H1 (cell line): Measurements from ENCODE around the gene HSD17B3. TPM values are rescaled to one million over a fixed set of nuclear protein-coding genes. Genes with fewer than 3 reads are reported as not detected.

ENCODE experiments used
- CTCF ChIA-PET: fragments of 300-600 bp; sonication (Branson Sonifier 250); formaldehyde crosslinking; loops from one replicate; lab custom pipeline; 2021; ENCODE audit not compliant: partially characterized antibody; lab: Charles Lee
- POLR2A ChIA-PET: fragments of 300-600 bp; sonication (Branson Sonifier 250); formaldehyde crosslinking; loops from one replicate; lab custom pipeline; 2021; ENCODE audit warnings: inconsistent platforms; ENCODE audit not compliant: partially characterized antibody; lab: Charles Lee
- DNase-seq, 2 experiments: peaks; one replicate each; pipeline versions ENCODE4 v3.0.0 to v3.0.0-alpha.2; 2010 to 2022; ENCODE audit warnings: low spot score in 2 of 2, low read depth in 1 of 2, mixed read lengths in 1 of 2
- FAIRE-seq: peaks from 2 replicates; lab custom pipeline; 2011; peaks lifted over from hg19 to GRCh38; lab: Jason Lieb, UNC
- H2AFZ ChIP-seq: 2 replicates; pipeline ENCODE4 v1.8.1; 2012; ENCODE audit warnings: low read length, inconsistent platforms
- H2AK5ac ChIP-seq: 2 replicates; pipeline ENCODE4 v1.6.1; 2013; ENCODE audit warnings: low read depth, low read length
- H2BK120ac ChIP-seq: replicated peaks from 2 replicates; pipeline ENCODE3; 2013; ENCODE audit warnings: low read depth, low read length, inconsistent platforms
- H2BK12ac ChIP-seq: 2 replicates; pipeline ENCODE4 v1.6.1; 2013; ENCODE audit warnings: low read depth, low read length
- H2BK15ac ChIP-seq: 2 replicates; pipeline ENCODE4 v1.6.1; 2013; ENCODE audit warnings: low read length
- H2BK20ac ChIP-seq: 2 replicates; pipeline ENCODE4 v1.6.1; 2013; ENCODE audit warnings: low read length
- H2BK5ac ChIP-seq: 2 replicates; pipeline ENCODE4 v1.6.1; 2013; ENCODE audit warnings: low read depth, low read length
- H3K14ac ChIP-seq: 2 replicates; pipeline ENCODE4 v1.6.1; 2013; ENCODE audit warnings: inconsistent platforms; ENCODE audit not compliant: insufficient read length
- H3K18ac ChIP-seq: 2 replicates; pipeline ENCODE4 v1.6.1; 2013; ENCODE audit warnings: low read length; ENCODE audit errors: extremely low read depth
- H3K23ac ChIP-seq: 2 replicates; pipeline ENCODE4 v1.6.1; 2013; ENCODE audit warnings: inconsistent platforms; ENCODE audit not compliant: insufficient read length
- H3K23me2 ChIP-seq: 2 replicates; pipeline ENCODE4 v1.6.1; 2013; ENCODE audit warnings: low read depth, low read length
- H3K27ac ChIP-seq: 2 replicates; pipeline ENCODE4 v1.6.1; 2011; ENCODE audit warnings: low read depth, low read length, inconsistent platforms
- H3K27me3 ChIP-seq, 4 experiments: replicated peaks in 1 of 4; 1 replicate in 1 of 4; 2 replicates in 3 of 4; pipeline versions ENCODE4 v1.6.1 to v1.8.1; 2011 to 2013; ENCODE audit warnings: low read length in 3 of 4, mild to moderate bottlenecking in 3 of 4, inconsistent platforms in 2 of 4, mixed read lengths in 2 of 4, moderate library complexity in 1 of 4; ENCODE audit not compliant: control insufficient read depth in 3 of 4, insufficient read depth in 3 of 4; ENCODE audit errors: extremely low read depth in 1 of 4
- H3K36me3 ChIP-seq, 4 experiments: 2 replicates each; pipeline versions ENCODE4 v1.6.1 to v1.8.1; 2011 to 2013; ENCODE audit warnings: mild to moderate bottlenecking in 4 of 4, low read length in 3 of 4, moderate library complexity in 2 of 4, control low read depth in 1 of 4, inconsistent platforms in 1 of 4; ENCODE audit not compliant: insufficient read depth in 4 of 4, control insufficient read depth in 2 of 4
- H3K4ac ChIP-seq: replicated peaks from 2 replicates; pipeline ENCODE3; 2013; ENCODE audit warnings: low read length, low read depth, mixed read lengths, inconsistent platforms; ENCODE audit not compliant: insufficient read length
- H3K4me1 ChIP-seq, 4 experiments: replicated peaks in 1 of 4; 1 replicate in 1 of 4; 2 replicates in 3 of 4; pipeline versions ENCODE4 v1.6.1 to v1.8.1; 2011 to 2013; ENCODE audit warnings: low read length in 3 of 4, inconsistent platforms in 2 of 4, mixed read lengths in 1 of 4; ENCODE audit not compliant: insufficient read depth in 4 of 4, control insufficient read depth in 3 of 4
- H3K4me2 ChIP-seq, 2 experiments: 2 replicates each; pipeline versions ENCODE4 v1.6.1 to v1.8.1; 2011 to 2013; ENCODE audit warnings: low read depth in 2 of 2, low read length in 2 of 2, control low read depth in 1 of 2, inconsistent platforms in 1 of 2, mild to moderate bottlenecking in 1 of 2; ENCODE audit not compliant: insufficient read depth in 1 of 2
- H3K4me3 ChIP-seq, 4 experiments: fragments of 200-600, 300-600 bp in 1 of 4; sonication (generic), shearing (Covaris generic), sonication (Bioruptor Twin) in 1 of 4; 2 replicates each; pipeline versions ENCODE4 v1.5.1 to v1.8.1; 2011 to 2016; ENCODE audit warnings: low read length in 4 of 4, low read depth in 3 of 4, control low read depth in 2 of 4, inconsistent platforms in 2 of 4, mild to moderate bottlenecking in 2 of 4, mixed read lengths in 1 of 4, moderate library complexity in 1 of 4; ENCODE audit not compliant: insufficient read depth in 2 of 4; ENCODE audit errors: extremely low read depth in 1 of 4
- H3K56ac ChIP-seq: replicated peaks from 2 replicates; pipeline ENCODE3; 2013; ENCODE audit warnings: low read depth, mild to moderate bottlenecking, mixed read lengths, low read length, inconsistent platforms; ENCODE audit not compliant: insufficient read length
- H3K79me1 ChIP-seq: 2 replicates; pipeline ENCODE4 v1.6.1; 2013; ENCODE audit warnings: low read depth, low read length, control low read depth
- H3K79me2 ChIP-seq, 2 experiments: 2 replicates each; pipeline versions ENCODE4 v1.6.1 to v1.8.1; 2012 to 2013; ENCODE audit warnings: low read length in 2 of 2, mild to moderate bottlenecking in 2 of 2, inconsistent platforms in 1 of 2; ENCODE audit not compliant: insufficient read depth in 2 of 2, control insufficient read depth in 1 of 2
- H3K9ac ChIP-seq, 4 experiments: replicated peaks in 1 of 4; 1 replicate in 1 of 4; 2 replicates in 3 of 4; pipeline versions ENCODE4 v1.6.1 to v1.8.1; 2011 to 2013; ENCODE audit warnings: low read depth in 3 of 4, low read length in 3 of 4, control low read depth in 2 of 4, mild to moderate bottlenecking in 2 of 4, moderate library complexity in 2 of 4, inconsistent platforms in 1 of 4; ENCODE audit errors: extremely low read depth in 1 of 4
- H3K9me3 ChIP-seq, 2 experiments: 2 replicates each; pipeline versions ENCODE4 v1.6.1 to v1.8.1; 2012 to 2013; ENCODE audit warnings: mild to moderate bottlenecking in 2 of 2, moderate library complexity in 2 of 2, control low read depth in 1 of 2, inconsistent platforms in 1 of 2, low read depth in 1 of 2, low read length in 1 of 2, mixed read lengths in 1 of 2; ENCODE audit not compliant: insufficient read depth in 2 of 2
- H4K20me1 ChIP-seq, 2 experiments: replicated peaks in 1 of 2; 2 replicates each; pipeline versions ENCODE3 to v1.8.1; 2011 to 2013; ENCODE audit warnings: inconsistent platforms in 2 of 2, low read length in 2 of 2, mild to moderate bottlenecking in 1 of 2; ENCODE audit not compliant: insufficient read depth in 2 of 2, control insufficient read depth in 1 of 2
- H4K5ac ChIP-seq: 2 replicates; pipeline ENCODE4 v1.6.1; 2013; ENCODE audit warnings: low read length, low read depth, mixed read lengths, inconsistent platforms; ENCODE audit not compliant: insufficient read length
- H4K8ac ChIP-seq: 2 replicates; pipeline ENCODE4 v1.8.0; 2013; ENCODE audit warnings: mild to moderate bottlenecking, moderate library complexity, low read length, inconsistent platforms; ENCODE audit not compliant: insufficient read depth; ENCODE audit errors: extremely low read depth
- H4K91ac ChIP-seq: replicated peaks from 2 replicates; pipeline ENCODE3; 2013; ENCODE audit warnings: low read length, mixed read lengths, inconsistent platforms; ENCODE audit not compliant: insufficient read length
- GTF2F1 ChIP-seq: IDR thresholded peaks from 2 replicates; pipeline ENCODE4 v1.6.1; 2012; ENCODE audit warnings: low read depth, low read length, improper control_type of control experiment, borderline replicate concordance
- MAX ChIP-seq: IDR thresholded peaks from 2 replicates; pipeline ENCODE4 v1.6.1; 2012; ENCODE audit warnings: inconsistent platforms
- whole genome bisulfite sequencing, 2 experiments: shearing (Covaris generic) in 1 of 2; methylation state at CpG; one replicate each; pipeline versions ENCODE4 v1.1.6 to v1.1.7; 2013 to 2015; ENCODE audit warnings: low lambda C conversion rate in 2 of 2, mixed read lengths in 2 of 2, inconsistent platforms in 1 of 2, low coverage in 1 of 2, missing lambda C conversion rate in 1 of 2; ENCODE audit not compliant: insufficient replicate concordance in 2 of 2, insufficient coverage in 1 of 2, insufficient read length in 1 of 2; ENCODE audit errors: extremely low coverage in 1 of 2, missing lambda C conversion rate in 1 of 2; 5-methylcytosine and 5-hydroxymethylcytosine counted together
- polyA plus RNA-seq, 7 experiments: library from polyadenylated mRNA; depleted of rRNA in 3 of 7; stranded (reverse) in 5 of 7; unstranded in 2 of 7; fragments of >200 nt in 5 of 7; fragments of 200-250 nt in 2 of 7; gene quantifications; 1 replicate in 5 of 7; 2 replicates in 1 of 7; 4 replicates in 1 of 7; pipeline versions ENCODE4 v1.2.1 to v1.2.3, GENCODE V29; 2011 to 2013; ENCODE audit warnings: missing spikeins in 2 of 7, mixed read lengths in 2 of 7
- total RNA-seq: library from RNA; stranded (reverse); fragmentation: NEBNext Ultra II Directional; extraction: Animal tissue kit (Norgen Biotek cat#: 25700); gene quantifications from 2 replicates; pipeline ENCODE4 v1.2.1, GENCODE V29; 2021

HSD17B3 gene
- total and polyA plus RNA-seq, 2 of the 8 experiments (the other 6 are each of a cell fraction or from before 2014, with no cell fraction given): not detected

- H2AFZ ChIP-seq: no peak overlapping the region
- H3K18ac ChIP-seq: no peak overlapping the region
- H3K4me3 ChIP-seq: no peak overlapping the region
- H3K9ac ChIP-seq: peak overlapping the region in 1 of 4 experiments; percentile 7; a peak in 1 of 7 replicates
- no peak overlapping the region for H4K5ac ChIP-seq
- no peaks in the 10 kb centered on the region for H3K36me3 ChIP-seq
- POLR2A ChIA-PET: no interaction called here
- H3K4me2 ChIP-seq: no peak overlapping the region
- no peak overlapping the region for H3K14ac ChIP-seq
- no peak overlapping the region for H3K27ac ChIP-seq
- H2BK12ac ChIP-seq: no peak overlapping the region
- H4K8ac ChIP-seq: no peak overlapping the region
- peaks cover 0 to 5% (median under 1%) of the 10 kb centered on the region in 4 experiments; a peak in 2 of 7 replicates for H3K4me1 ChIP-seq
- H2BK15ac ChIP-seq: no peak overlapping the region
- WGBS, 2 experiments: 78% methylated on average over 9 of the region's 9 CpGs; no CpG with 5 or more reads in 1 of the 2 experiments
- H3K56ac ChIP-seq: no peak overlapping the region
- FAIRE-seq: no peak
- no peaks in the 10 kb centered on the region for H3K23me2 ChIP-seq
- TF ChIP-seq GTF2F1 (no peak), MAX (0 out of 2 replicates have a peak, but pooled peaks have one; percentile 13)
- H3K79me2 ChIP-seq: no peaks in the 10 kb centered on the region
- H3K9me3 ChIP-seq: no peaks in the 10 kb centered on the region
- H4K20me1 ChIP-seq: no peaks in the 10 kb centered on the region
- H2BK120ac ChIP-seq: no peak overlapping the region
- no peak overlapping the region for H3K23ac ChIP-seq
- H2BK5ac ChIP-seq: no peak overlapping the region
- CTCF ChIA-PET: interaction anchor here (5.9 kb wide), 1 partner anchor 13 kb away, joined by 32 read pairs; no protein-coding TSS in a partner anchor
- H4K91ac ChIP-seq: no peak overlapping the region
- no peaks in the 10 kb centered on the region for H3K79me1 ChIP-seq
- H2BK20ac ChIP-seq: no peak overlapping the region
- H3K27me3 ChIP-seq: no peaks in the 10 kb centered on the region
- H3K4ac ChIP-seq: no peak overlapping the region
- H2AK5ac ChIP-seq: no peak overlapping the region
- no peak for DNase-seq
Measured at GRCh38 chr9:96331236-96331947, 29.4 kb upstream of the HSD17B3 start.
